ENCODE results near the gene CAMK1D. TPM values are rescaled to one million over a fixed set of nuclear protein-coding genes. Genes with fewer than 3 reads are reported as not detected.

Gene CAMK1D
- total RNA-seq, 2 experiments from 2014 or later: 28.8 to 35.3 TPM

DNA sequence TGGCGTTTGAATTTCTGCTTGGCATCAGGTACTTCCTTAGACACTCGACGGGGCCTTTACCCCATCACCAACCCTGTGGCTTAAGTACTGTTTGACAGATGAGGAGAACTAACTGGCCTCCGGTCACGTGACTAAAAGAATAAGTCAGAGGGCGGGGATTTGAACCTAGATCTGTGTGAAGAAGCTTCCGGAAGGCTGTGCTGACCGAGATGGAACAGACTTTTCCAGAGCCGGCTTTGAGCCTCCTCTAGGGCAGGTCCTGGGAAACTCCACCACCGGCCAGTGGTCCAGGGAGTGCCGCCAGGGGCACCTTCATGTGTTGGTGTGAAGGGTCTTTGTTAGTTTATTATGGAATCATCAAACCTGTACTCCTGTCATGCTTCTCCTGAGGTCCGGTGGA, 26.9 kb downstream of the CAMK1D start:
- ChIA-PET POLR2A (no interaction called here), CTCF (interaction anchor here (0.7 kb wide), 1 partner anchor 54 kb away, joined by 3 read pairs; no protein-coding TSS in a partner anchor)
- intact Hi-C loops (cut with DNase I, micrococcal nuclease): no loop called here
- no peaks in the 10 kb centered on the region for H3K9me3 ChIP-seq (ENCODE audit: control insufficient read depth in 1 of 2, insufficient read depth in 1 of 2, low read length in 2 of 2)
- Mint-ChIP-seq H3K36me3 (ENCODE audit: low read depth) (peaks cover 15% of the 10 kb centered on the region), H3K4me1 (ENCODE audit: low read depth) (peaks cover 17% of the 10 kb centered on the region), H3K4me3 (no peak overlapping the region), H3K9me3 (no peaks in the 10 kb centered on the region), H3K27ac (peak overlapping the region; percentile 24), H3K27me3 (no peaks in the 10 kb centered on the region)
- H3K27me3 ChIP-seq (ENCODE audit: control insufficient read depth in 1 of 2, insufficient read depth in 2 of 2, low read length in 2 of 2): no peaks in the 10 kb centered on the region
- H3K4me3 ChIP-seq (ENCODE audit: low read length): no peak overlapping the region
- ATAC-seq (ENCODE audit: poor library complexity) (no peak), DNase-seq (no peak)
- H3K27ac ChIP-seq (ENCODE audit: low read depth in 1 of 2, low read length in 2 of 2): no peak overlapping the region
- TF ChIP-seq, protein P1, sequence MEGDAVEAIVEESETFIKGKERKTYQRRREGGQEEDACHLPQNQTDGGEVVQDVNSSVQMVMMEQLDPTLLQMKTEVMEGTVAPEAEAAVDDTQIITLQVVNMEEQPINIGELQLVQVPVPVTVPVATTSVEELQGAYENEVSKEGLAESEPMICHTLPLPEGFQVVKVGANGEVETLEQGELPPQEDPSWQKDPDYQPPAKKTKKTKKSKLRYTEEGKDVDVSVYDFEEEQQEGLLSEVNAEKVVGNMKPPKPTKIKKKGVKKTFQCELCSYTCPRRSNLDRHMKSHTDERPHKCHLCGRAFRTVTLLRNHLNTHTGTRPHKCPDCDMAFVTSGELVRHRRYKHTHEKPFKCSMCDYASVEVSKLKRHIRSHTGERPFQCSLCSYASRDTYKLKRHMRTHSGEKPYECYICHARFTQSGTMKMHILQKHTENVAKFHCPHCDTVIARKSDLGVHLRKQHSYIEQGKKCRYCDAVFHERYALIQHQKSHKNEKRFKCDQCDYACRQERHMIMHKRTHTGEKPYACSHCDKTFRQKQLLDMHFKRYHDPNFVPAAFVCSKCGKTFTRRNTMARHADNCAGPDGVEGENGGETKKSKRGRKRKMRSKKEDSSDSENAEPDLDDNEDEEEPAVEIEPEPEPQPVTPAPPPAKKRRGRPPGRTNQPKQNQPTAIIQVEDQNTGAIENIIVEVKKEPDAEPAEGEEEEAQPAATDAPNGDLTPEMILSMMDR (IDR thresholded peaks at IDR 0.05): no peak
- no peaks in the 10 kb centered on the region for H3K36me3 ChIP-seq (ENCODE audit: insufficient read depth, low read length)
- no peaks in the 10 kb centered on the region for H3K4me1 ChIP-seq (ENCODE audit: insufficient read depth, low read length)

DNA sequence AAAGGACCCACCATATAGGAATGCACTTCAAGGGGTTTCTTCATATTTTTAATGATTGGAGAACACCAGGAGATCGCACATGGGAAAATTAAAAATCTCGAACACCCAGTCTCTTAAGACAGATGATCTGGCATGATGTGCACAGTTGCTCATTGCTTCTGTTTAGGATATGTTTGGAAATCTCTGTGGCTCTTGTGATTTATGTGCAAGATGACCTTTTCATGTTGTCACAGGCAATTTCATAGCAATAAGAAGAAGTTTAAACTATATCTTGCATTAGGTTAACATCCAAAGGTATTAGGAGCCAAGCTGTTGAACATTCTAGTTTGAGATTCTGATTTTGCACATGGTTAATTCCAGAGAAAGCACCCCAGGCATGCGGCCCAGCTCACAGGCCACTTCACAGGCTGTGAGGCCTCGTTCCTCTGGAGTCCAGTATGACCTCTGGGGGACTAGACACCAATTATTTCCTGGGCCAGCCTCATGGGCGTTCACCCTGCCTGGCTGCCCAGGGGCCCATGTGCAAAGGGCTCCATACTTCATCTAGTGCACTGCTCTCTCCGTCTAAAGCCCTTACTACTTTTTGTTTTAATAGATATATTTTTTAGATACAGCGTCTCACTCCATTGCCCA, 28.4 kb downstream of the CAMK1D start:
- Histone ChIP-seq H3K27me3 (ENCODE audit: control insufficient read depth in 1 of 2, insufficient read depth in 2 of 2, low read length in 2 of 2) (no peaks in the 10 kb centered on the region), H3K4me1 (ENCODE audit: insufficient read depth, low read length) (no peaks in the 10 kb centered on the region), H3K4me3 (ENCODE audit: low read length) (no peak overlapping the region), H3K36me3 (ENCODE audit: insufficient read depth, low read length) (no peaks in the 10 kb centered on the region), H3K27ac (ENCODE audit: low read depth in 1 of 2, low read length in 2 of 2) (no peak overlapping the region), H3K9me3 (ENCODE audit: control insufficient read depth in 1 of 2, insufficient read depth in 1 of 2, low read length in 2 of 2) (no peaks in the 10 kb centered on the region)
- DNase-seq (no peak), ATAC-seq (ENCODE audit: poor library complexity) (no peak)
- ChIA-PET POLR2A (no interaction called here), CTCF (interaction anchor here (0.6 to 1.1 kb wide), 2 partner anchors 196 to 278 kb away, joined by 3 to 4 read pairs; no protein-coding TSS in a partner anchor)
- intact Hi-C loops (cut with DNase I, micrococcal nuclease): no loop called here
- no peaks in the 10 kb centered on the region for H3K27me3 Mint-ChIP-seq
- TF ChIP-seq, protein P1 (IDR thresholded peaks at IDR 0.05): no peak
- no peaks in the 10 kb centered on the region for H3K9me3 Mint-ChIP-seq
- no peak overlapping the region for H3K27ac Mint-ChIP-seq
- H3K4me1 Mint-ChIP-seq (ENCODE audit: low read depth): peaks cover 21% of the 10 kb centered on the region
- H3K36me3 Mint-ChIP-seq (ENCODE audit: low read depth): peaks cover 15% of the 10 kb centered on the region
- H3K4me3 Mint-ChIP-seq: no peak overlapping the region

DNA sequence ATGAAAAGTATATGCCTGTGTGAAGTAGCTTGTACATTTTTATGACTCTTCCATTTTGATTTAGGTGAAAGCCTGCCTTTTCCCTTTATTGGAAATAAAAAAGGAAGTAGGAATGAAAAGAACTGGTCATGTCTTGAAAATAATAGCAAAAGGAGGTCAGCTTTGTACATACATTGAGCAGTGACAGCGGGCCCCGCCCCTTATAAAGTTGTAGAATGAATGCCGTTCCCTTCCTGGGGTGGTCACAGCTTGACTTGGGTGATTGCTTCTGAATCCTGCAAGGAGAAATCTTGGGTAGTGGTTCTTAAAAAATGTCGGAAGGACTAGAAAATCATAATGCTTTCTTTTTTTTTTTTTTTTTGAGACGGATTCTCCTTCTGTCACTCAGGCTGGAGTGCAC, 31.7 kb downstream of the CAMK1D start:
- Histone ChIP-seq H3K9me3 (ENCODE audit: control insufficient read depth in 1 of 2, insufficient read depth in 1 of 2, low read length in 2 of 2) (no peaks in the 10 kb centered on the region), H3K4me1 (ENCODE audit: insufficient read depth, low read length) (no peaks in the 10 kb centered on the region), H3K27ac (ENCODE audit: low read depth in 1 of 2, low read length in 2 of 2) (no peak overlapping the region), H3K27me3 (ENCODE audit: control insufficient read depth in 1 of 2, insufficient read depth in 2 of 2, low read length in 2 of 2) (no peaks in the 10 kb centered on the region), H3K36me3 (ENCODE audit: insufficient read depth, low read length) (no peaks in the 10 kb centered on the region), H3K4me3 (ENCODE audit: low read length) (no peak overlapping the region)
- TF ChIP-seq, protein P1 (IDR thresholded peaks at IDR 0.05): no peak
- POLR2A ChIA-PET: no interaction called here
- Mint-ChIP-seq H3K4me1 (ENCODE audit: low read depth) (peaks cover 21% of the 10 kb centered on the region), H3K9me3 (no peaks in the 10 kb centered on the region), H3K36me3 (ENCODE audit: low read depth) (peaks cover 9% of the 10 kb centered on the region), H3K4me3 (no peak overlapping the region), H3K27ac (no peak overlapping the region), H3K27me3 (no peaks in the 10 kb centered on the region)
- no peak for ATAC-seq (ENCODE audit: poor library complexity)
- CTCF ChIA-PET: interaction anchor here (0.7 kb wide), 1 partner anchor 217 kb away, joined by 3 read pairs; no protein-coding TSS in a partner anchor
- intact Hi-C loops (cut with DNase I, micrococcal nuclease): no loop called here
- DNase-seq: no peak

Measured in CD4-positive, alpha-beta T cell (primary cell).